Nephron progenitor cell (in vitro differentiated cells): Measurements from ENCODE around the gene KIF25.

Experiments used
- DNase-seq: peaks from one replicate; pipeline ENCODE4 v3.0.0; 2021
- H3K27ac Mint-ChIP-seq: 2 replicates; pipeline ENCODE4 v1.8.0; 2021; ENCODE audit warnings: mild to moderate bottlenecking, moderate library complexity, mixed read lengths
- H3K27me3 Mint-ChIP-seq: 2 replicates; pipeline ENCODE4 v1.8.0; 2021; ENCODE audit warnings: mild to moderate bottlenecking, low read depth, mixed read lengths; ENCODE audit not compliant: poor library complexity
- H3K36me3 Mint-ChIP-seq: 2 replicates; pipeline ENCODE4 v1.8.0; 2021; ENCODE audit warnings: low read depth, mixed read lengths
- H3K4me1 Mint-ChIP-seq: 2 replicates; pipeline ENCODE4 v1.8.0; 2021; ENCODE audit warnings: mixed read lengths
- H3K4me3 Mint-ChIP-seq: 2 replicates; pipeline ENCODE4 v1.8.0; 2021; ENCODE audit warnings: mild to moderate bottlenecking, moderate library complexity, mixed read lengths
- H3K9me3 Mint-ChIP-seq: 2 replicates; pipeline ENCODE4 v1.8.0; 2021; ENCODE audit warnings: mild to moderate bottlenecking, moderate library complexity, mixed read lengths
- TF ChIP-seq, protein P1 (sequence below): fragments of 200-600 bp; sonication (generic); IDR thresholded peaks from 2 replicates; pipeline ENCODE4 v1.5.0; 2021; ENCODE audit warnings: antibody characterized with exemption

The KIF25 gene

DNA sequence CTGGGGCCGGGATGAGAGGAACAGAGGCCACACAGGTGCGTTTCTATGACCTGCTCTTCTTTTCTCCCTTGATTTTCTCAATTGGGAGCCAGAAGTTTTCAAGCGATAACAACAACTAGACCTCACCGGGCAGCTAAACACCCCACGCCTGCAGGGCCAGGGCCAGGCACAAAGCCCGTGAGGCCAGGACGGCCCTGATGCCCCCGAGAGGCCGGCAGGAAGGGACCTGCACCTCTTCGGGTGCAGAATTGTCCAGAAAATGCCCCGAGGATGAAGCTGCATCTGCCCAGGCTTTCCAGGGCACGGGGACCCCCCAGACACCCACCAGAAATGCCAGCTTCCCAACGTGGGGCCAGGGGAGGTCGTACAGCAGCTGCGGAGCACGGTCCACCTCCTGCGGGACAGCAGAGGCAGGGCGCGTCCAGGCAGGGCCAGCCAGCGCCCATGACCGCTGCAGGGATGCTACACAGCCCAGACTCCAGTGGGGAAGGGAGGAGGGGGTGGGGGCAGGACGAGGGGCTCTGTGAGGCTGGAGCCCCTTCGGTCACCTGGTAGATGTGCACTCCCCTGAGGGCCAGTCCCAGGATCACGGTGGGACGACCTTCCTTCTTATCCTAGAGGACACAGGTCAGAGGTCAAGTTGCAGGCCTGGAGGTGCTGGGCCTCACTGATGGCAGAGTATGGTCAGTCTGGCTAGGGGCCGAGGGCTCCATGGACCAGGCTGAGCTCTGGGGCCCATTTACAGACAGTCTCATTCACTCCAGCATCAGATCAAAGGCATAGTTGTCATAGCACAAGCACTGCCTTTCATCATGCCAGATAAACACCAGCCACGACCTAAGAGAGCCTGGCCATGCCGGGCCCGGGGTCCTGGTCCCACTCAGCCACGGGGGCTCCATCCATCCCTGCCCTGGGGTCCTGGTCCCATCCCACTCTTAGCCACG is 65.1 kb downstream of the KIF25 start:
- H3K27ac Mint-ChIP-seq: no peak overlapping the region
- H3K36me3 Mint-ChIP-seq: no peaks in the 10 kb centered on the region
- no peaks in the 10 kb centered on the region for H3K9me3 Mint-ChIP-seq
- no peak for DNase-seq
- no peak overlapping the region for H3K4me3 Mint-ChIP-seq
- H3K4me1 Mint-ChIP-seq: peaks cover 14% of the 10 kb centered on the region
- peaks cover 3% of the 10 kb centered on the region for H3K27me3 Mint-ChIP-seq
- TF ChIP-seq, protein P1, sequence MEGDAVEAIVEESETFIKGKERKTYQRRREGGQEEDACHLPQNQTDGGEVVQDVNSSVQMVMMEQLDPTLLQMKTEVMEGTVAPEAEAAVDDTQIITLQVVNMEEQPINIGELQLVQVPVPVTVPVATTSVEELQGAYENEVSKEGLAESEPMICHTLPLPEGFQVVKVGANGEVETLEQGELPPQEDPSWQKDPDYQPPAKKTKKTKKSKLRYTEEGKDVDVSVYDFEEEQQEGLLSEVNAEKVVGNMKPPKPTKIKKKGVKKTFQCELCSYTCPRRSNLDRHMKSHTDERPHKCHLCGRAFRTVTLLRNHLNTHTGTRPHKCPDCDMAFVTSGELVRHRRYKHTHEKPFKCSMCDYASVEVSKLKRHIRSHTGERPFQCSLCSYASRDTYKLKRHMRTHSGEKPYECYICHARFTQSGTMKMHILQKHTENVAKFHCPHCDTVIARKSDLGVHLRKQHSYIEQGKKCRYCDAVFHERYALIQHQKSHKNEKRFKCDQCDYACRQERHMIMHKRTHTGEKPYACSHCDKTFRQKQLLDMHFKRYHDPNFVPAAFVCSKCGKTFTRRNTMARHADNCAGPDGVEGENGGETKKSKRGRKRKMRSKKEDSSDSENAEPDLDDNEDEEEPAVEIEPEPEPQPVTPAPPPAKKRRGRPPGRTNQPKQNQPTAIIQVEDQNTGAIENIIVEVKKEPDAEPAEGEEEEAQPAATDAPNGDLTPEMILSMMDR: no peak

DNA sequence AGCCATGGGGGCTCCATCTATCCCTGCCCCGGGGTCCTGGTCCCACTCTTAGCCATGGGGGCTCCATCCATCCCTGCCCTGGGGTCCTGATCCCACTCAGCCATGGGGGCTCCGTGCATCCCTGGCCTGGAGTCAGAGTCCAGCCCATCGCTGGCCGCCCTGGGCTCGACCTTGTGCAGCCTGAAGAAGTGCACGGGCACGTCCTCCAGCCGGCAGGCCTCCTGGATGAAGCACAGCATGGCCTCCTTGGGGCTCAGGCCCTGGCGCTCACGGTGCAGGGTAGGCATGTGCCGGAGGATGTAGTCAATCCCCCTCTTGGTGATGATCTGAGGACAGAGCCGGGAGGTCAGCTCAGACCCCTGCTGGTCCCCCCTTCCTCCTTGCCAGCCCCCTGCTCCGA is 66.0 kb downstream of the KIF25 start:
- H3K9me3 Mint-ChIP-seq: no peaks in the 10 kb centered on the region

DNA sequence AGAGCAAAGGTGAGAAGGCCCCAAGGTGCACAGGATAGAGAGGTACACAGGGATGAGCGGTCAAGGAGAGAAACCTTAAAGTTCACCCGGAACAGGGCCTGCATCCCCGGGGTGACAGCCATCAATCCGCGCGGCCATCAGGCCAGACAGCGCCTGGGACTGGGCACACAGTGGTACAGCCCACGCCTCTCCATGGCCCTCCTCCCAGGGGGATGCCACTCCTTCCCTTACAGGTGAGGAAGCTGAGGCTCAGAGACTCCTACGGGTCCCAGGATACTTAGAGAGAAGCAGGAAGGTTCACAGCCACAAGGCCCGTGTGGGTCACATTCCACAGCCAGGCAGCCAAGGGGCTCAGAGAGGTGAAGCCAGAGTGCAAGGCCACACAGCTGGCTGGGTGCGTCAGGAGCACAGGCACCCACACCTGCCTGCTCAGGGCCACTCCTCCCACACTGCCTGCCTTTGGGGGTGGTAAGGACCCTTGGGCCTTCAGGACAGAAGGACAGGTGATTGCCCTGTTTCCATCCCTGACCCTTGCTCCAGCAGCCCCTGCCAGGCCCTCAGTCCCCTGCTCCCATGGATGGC is 66.8 kb downstream of the KIF25 start:
- Mint-ChIP-seq H3K27ac (no peak overlapping the region), H3K9me3 (no peaks in the 10 kb centered on the region), H3K4me3 (no peak overlapping the region), H3K4me1 (peaks cover 10% of the 10 kb centered on the region), H3K27me3 (peaks cover 9% of the 10 kb centered on the region), H3K36me3 (no peaks in the 10 kb centered on the region)
- DNase-seq: no peak
- TF ChIP-seq, protein P1: no peak

More for the DNA sequence above, 66.0 kb downstream of the KIF25 start:
- TF ChIP-seq, protein P1: no peak
- Mint-ChIP-seq H3K36me3 (no peaks in the 10 kb centered on the region), H3K27ac (no peak overlapping the region), H3K4me3 (no peak overlapping the region), H3K4me1 (peaks cover 10% of the 10 kb centered on the region), H3K27me3 (peaks cover 7% of the 10 kb centered on the region)
- DNase-seq: no peak

- Mint-ChIP-seq H3K9me3 (no peaks in the 10 kb centered on the region), H3K27ac (no peak overlapping the region), H3K4me1 (no peaks in the 10 kb centered on the region), H3K27me3 (peaks cover 9% of the 10 kb centered on the region), H3K4me3 (no peak overlapping the region), H3K36me3 (no peaks in the 10 kb centered on the region)
- TF ChIP-seq, protein P1: no peak
- no peak for DNase-seq
Measured at GRCh38 chr6:168067081-168067759, 69.7 kb downstream of the KIF25 start.

GRCh38 chr6:168070804-168071203 is 73.3 kb downstream of the KIF25 start:
- no peak overlapping the region for H3K27ac Mint-ChIP-seq
- TF ChIP-seq, protein P1: no peak
- no peak overlapping the region for H3K4me3 Mint-ChIP-seq
- H3K4me1 Mint-ChIP-seq: peaks cover 5% of the 10 kb centered on the region
- peaks cover 9% of the 10 kb centered on the region for H3K27me3 Mint-ChIP-seq
- H3K9me3 Mint-ChIP-seq: no peaks in the 10 kb centered on the region
- DNase-seq: no peak
- no peaks in the 10 kb centered on the region for H3K36me3 Mint-ChIP-seq
